Measurements from ENCODE around the gene NFATC1. TPM values are rescaled to one million over a fixed set of nuclear protein-coding genes. Genes with fewer than 3 reads are reported as not detected.

Gene NFATC1
- total RNA-seq, 2 experiments from 2014 or later: 97.2 to 98.3 TPM

DNA sequence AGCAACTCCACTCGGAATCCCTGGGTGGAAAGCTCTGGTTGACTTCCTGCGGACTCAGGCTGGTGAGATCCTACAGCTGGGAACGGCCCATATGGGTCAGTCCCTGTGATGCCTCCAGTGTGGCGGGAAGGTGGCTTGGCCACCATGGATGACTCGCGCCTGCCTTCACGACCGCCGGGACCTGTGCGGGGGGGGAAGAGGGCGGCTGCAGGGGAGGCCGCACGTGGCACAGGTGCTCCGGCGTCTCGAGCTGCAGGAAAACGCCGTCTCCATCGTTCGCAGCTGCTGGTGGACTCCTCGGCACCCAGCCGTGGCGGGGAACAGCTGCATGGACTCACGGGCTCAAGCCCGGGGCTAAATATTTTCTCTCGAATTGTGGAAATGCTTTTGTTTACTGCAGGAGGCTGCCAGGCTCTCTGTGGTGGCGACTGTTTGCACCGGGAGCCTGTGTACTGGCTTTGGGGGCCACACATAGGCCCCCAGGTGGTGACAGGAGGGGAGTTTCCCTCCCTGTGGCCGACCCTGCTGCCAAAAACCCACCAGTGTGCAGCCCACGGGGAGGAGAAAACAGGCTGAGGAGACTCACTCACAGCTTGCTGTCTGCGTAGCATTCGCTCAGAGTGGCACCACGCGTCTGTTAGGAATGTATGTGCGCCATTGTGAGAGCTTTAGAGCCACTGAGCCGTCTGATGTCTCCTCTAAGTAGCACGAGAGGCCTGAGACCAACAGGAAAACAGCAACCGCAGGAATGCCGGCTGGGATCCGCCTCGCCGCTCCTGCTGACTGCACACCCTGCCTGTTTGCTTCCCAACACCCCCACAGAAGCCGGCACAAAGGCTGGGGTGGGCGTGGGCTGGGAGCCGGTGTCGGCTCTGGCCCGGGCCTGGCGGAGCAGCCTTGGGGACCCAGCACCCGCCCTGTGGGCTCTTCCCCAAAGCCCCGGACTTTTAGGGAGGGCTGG lies 89.2 kb downstream of the NFATC1 start:
- TF ChIP-seq, protein P1, sequence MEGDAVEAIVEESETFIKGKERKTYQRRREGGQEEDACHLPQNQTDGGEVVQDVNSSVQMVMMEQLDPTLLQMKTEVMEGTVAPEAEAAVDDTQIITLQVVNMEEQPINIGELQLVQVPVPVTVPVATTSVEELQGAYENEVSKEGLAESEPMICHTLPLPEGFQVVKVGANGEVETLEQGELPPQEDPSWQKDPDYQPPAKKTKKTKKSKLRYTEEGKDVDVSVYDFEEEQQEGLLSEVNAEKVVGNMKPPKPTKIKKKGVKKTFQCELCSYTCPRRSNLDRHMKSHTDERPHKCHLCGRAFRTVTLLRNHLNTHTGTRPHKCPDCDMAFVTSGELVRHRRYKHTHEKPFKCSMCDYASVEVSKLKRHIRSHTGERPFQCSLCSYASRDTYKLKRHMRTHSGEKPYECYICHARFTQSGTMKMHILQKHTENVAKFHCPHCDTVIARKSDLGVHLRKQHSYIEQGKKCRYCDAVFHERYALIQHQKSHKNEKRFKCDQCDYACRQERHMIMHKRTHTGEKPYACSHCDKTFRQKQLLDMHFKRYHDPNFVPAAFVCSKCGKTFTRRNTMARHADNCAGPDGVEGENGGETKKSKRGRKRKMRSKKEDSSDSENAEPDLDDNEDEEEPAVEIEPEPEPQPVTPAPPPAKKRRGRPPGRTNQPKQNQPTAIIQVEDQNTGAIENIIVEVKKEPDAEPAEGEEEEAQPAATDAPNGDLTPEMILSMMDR (IDR thresholded peaks at IDR 0.05): no peak
- intact Hi-C loops (cut with micrococcal nuclease): no loop called here
- H3K9me3 Mint-ChIP-seq: no peaks in the 10 kb centered on the region
- ChIA-PET POLR2A (no interaction called here), CTCF (interaction anchor here (1.2 kb wide), 1 partner anchor 106 kb away, joined by 3 read pairs; no protein-coding TSS in a partner anchor)
- H3K4me1 Mint-ChIP-seq (ENCODE audit: low read depth): no peaks in the 10 kb centered on the region
- no peak overlapping the region for H3K4me3 Mint-ChIP-seq
- H3K27ac Mint-ChIP-seq: no peak overlapping the region
- DNase-seq: peak; percentile 1
- H3K27me3 Mint-ChIP-seq: no peaks in the 10 kb centered on the region
- ATAC-seq: no peak
- peaks cover 8% of the 10 kb centered on the region for H3K36me3 Mint-ChIP-seq (ENCODE audit: low read depth)

DNA sequence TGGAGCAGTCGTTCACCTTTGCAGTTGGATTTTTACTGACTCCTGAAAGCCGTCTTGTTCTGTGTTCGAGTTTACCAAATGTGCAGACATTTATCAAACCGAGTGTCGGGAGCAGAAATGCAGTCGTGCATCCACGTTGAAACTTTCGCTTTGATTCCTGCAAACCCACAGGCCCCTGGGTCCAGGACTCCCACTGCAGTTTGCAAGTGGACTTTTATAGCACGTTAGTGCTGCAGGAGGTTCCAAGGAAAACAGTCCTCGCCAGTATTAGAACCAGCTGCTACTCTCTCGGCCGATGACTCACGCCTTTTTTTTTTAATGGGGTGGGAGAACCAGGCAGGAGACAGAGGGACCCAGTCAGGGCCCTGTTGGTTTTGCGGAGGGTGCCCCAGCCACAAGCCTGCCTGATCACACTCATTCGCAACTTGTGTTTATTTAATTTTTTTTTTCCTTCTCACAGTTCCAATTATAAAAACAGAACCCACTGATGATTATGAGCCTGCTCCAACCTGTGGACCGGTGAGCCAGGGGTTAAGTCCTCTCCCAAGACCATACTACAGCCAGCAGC lies 90.1 kb downstream of the NFATC1 start:
- Mint-ChIP-seq H3K4me1 (ENCODE audit: low read depth) (no peaks in the 10 kb centered on the region), H3K27me3 (no peaks in the 10 kb centered on the region), H3K27ac (no peak overlapping the region), H3K4me3 (no peak overlapping the region), H3K36me3 (ENCODE audit: low read depth) (peaks cover 9% of the 10 kb centered on the region), H3K9me3 (no peaks in the 10 kb centered on the region)
- ChIA-PET POLR2A (interaction anchor here (0.7 kb wide), 1 partner anchor 83 kb away, joined by 3 read pairs; no protein-coding TSS in a partner anchor), CTCF (no interaction called here)
- DNase-seq: peak; percentile 1
- intact Hi-C loops (cut with micrococcal nuclease): no loop called here
- no peak for ATAC-seq
- TF ChIP-seq, protein P1 (IDR thresholded peaks at IDR 0.05): no peak

DNA sequence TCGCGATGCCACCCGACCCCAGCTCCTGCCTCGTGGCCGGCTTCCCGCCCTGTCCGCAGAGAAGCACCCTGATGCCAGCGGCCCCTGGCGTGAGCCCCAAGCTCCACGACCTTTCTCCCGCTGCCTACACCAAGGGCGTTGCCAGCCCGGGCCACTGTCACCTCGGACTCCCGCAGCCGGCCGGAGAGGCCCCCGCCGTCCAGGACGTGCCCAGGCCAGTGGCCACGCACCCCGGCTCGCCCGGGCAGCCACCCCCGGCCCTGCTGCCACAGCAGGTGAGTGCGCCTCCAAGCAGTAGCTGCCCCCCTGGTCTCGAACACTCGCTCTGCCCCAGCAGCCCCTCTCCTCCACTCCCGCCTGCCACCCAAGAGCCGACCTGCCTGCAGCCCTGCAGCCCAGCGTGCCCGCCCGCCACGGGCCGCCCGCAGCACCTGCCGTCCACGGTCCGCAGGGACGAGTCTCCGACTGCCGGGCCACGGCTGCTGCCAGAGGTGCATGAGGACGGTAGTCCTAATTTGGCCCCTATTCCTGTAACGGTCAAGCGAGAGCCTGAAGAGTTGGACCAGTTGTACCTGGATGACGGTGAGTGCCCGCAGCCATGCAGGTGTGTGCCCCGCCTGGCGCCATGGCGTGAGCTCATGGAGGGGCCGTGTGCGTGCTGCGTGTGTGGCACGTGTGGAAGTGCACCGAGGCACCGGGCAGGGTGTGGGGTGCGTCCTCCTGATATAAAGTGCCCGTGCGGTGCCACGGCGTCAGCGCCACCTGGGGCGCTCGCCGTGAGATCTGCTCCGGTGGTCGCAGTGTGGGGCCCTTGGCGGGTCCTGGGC lies 90.8 kb downstream of the NFATC1 start:
- H3K27ac Mint-ChIP-seq: no peak overlapping the region
- CTCF ChIA-PET: no interaction called here
- peak; percentile 0 for DNase-seq

DNA sequence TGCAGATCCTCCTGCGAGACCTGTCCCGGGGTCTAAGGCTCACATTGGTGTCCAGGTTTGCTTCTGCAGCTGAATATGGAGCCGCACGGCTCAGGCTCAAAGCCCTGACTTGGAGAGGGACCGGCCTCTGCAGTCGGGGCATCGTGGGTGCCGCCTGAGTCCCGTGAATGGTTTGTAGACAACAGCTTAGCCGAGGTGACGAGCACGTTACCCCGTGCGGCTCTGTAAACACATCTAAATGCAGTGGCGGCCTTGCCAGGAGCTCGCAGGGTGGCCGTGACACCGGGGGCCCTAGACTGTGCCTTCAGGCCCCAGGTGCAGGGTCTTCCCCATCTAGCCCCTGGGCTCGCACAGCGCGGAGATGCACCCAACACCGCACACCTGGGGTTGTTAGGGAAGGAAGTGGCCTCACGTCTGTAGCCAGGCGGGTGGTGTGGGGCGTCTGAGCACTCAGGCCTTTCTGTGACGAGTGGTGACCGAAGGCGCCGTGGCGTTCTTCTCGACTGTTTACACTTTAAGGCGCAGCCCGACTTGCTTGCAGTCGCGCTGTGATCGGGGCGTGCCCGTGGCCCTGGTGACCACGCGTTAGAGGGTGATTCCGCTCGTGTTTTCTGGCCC lies 91.6 kb downstream of the NFATC1 start:
- TF ChIP-seq, protein P1 (IDR thresholded peaks at IDR 0.05): no peak
- CTCF ChIA-PET: no interaction called here
- intact Hi-C loops (cut with micrococcal nuclease): no loop called here
- H3K27me3 Mint-ChIP-seq: no peaks in the 10 kb centered on the region
- no peaks in the 10 kb centered on the region for H3K9me3 Mint-ChIP-seq
- ATAC-seq (no peak), DNase-seq (peak; percentile 1)
- H3K27ac Mint-ChIP-seq: no peak overlapping the region
- H3K4me3 Mint-ChIP-seq: no peak overlapping the region
- H3K4me1 Mint-ChIP-seq (ENCODE audit: low read depth): peaks cover 12% of the 10 kb centered on the region
- peaks cover 19% of the 10 kb centered on the region for H3K36me3 Mint-ChIP-seq (ENCODE audit: low read depth)
- POLR2A ChIA-PET: no interaction called here

More for the DNA sequence above, 90.8 kb downstream of the NFATC1 start:
- no peak overlapping the region for H3K4me3 Mint-ChIP-seq
- ATAC-seq: no peak
- POLR2A ChIA-PET: no interaction called here
- peaks cover 13% of the 10 kb centered on the region for H3K36me3 Mint-ChIP-seq (ENCODE audit: low read depth)
- H3K9me3 Mint-ChIP-seq: no peaks in the 10 kb centered on the region
- H3K4me1 Mint-ChIP-seq (ENCODE audit: low read depth): peaks cover 6% of the 10 kb centered on the region
- no peaks in the 10 kb centered on the region for H3K27me3 Mint-ChIP-seq
- TF ChIP-seq, protein P1 (IDR thresholded peaks at IDR 0.05): no peak
- intact Hi-C loops (cut with micrococcal nuclease): no loop called here

Data from activated CD8-positive, alpha-beta T cell treated with anti-CD3 and anti-CD28 coated beads for 36 hours (primary cell).